ENCODE data around the gene ASB10. TPM values are rescaled to one million over a fixed set of nuclear protein-coding genes. Genes with fewer than 3 reads are reported as not detected.
A peak's percentile ranks its signal among the peaks of the same experiment; 100 is the strongest.

The ASB10 gene
- total RNA-seq, 1 experiment from 2014 or later: not detected

- no peak for ATAC-seq
- TF ChIP-seq ARID4B (CRISPR knock-in tag; IDR thresholded peaks at IDR 0.05; ENCODE audit: borderline replicate concordance) (no peak), GRHL2 (CRISPR knock-in tag; IDR thresholded peaks at IDR 0.05; ENCODE audit: insufficient replicate concordance, severe bottlenecking) (no peak), OVOL2 (CRISPR knock-in tag; IDR thresholded peaks at IDR 0.05; ENCODE audit: borderline replicate concordance) (no peak), ZSCAN18 (CRISPR knock-in tag; IDR thresholded peaks at IDR 0.05) (no peak), E2F1 (CRISPR knock-in tag; IDR thresholded peaks at IDR 0.05) (no peak), CBFB (CRISPR knock-in tag; IDR thresholded peaks at IDR 0.05; ENCODE audit: low read depth) (no peak), ZBTB21 (CRISPR knock-in tag; IDR thresholded peaks at IDR 0.05; ENCODE audit: borderline replicate concordance) (no peak), AFF4 (CRISPR knock-in tag; IDR thresholded peaks at IDR 0.05; ENCODE audit: borderline replicate concordance) (no peak), NFE2L1 (CRISPR knock-in tag; IDR thresholded peaks at IDR 0.05) (no peak), ZMAT4 (CRISPR knock-in tag; IDR thresholded peaks at IDR 0.05) (no peak), MYBL2 (CRISPR knock-in tag; IDR thresholded peaks at IDR 0.05) (no peak), ERG (CRISPR knock-in tag; IDR thresholded peaks at IDR 0.05) (no peak), KAT7 (CRISPR knock-in tag; IDR thresholded peaks at IDR 0.05; ENCODE audit: borderline replicate concordance) (no peak), CTCF (IDR thresholded peaks at IDR 0.05) (no peak)
- ChIA-PET CTCF (interaction anchor here (1.0 to 5.8 kb wide), 19 partner anchors 8 to 140 kb away, joined by 3 to 59 read pairs (median 5); partner anchors contain the start of genes ABCB8 and H2BK1), POLR2A (no interaction called here)
- H3K4me3 Mint-ChIP-seq: peak overlapping the region; percentile 67
- no peaks in the 10 kb centered on the region for H3K36me3 Mint-ChIP-seq
- H3K27ac Mint-ChIP-seq: no peak overlapping the region
- H3K9me3 Mint-ChIP-seq: peaks cover 8% of the 10 kb centered on the region
- peaks cover 58% of the 10 kb centered on the region for H3K27me3 Mint-ChIP-seq (ENCODE audit: low read depth)
- DNase-seq (ENCODE audit: low spot score): no peak
- H3K4me1 Mint-ChIP-seq: peaks cover 13% of the 10 kb centered on the region
Measured at GRCh38 chr7:151168787-151169162, 18.3 kb downstream of the ASB10 start.
